Measurements from ENCODE around the gene FOXR1. TPM values are rescaled to one million over a fixed set of nuclear protein-coding genes. Genes with fewer than 3 reads are reported as not detected.
"Not testable (repeated sequence)": the region's sequence is repeated elsewhere in the genome, so short reads cannot be mapped to it uniquely, and the experiment has no call there.

The FOXR1 gene
- total and polyA plus RNA-seq, 7 donors, result not detected

GRCh38 chr11:119014209-119014924 lies 42.8 kb downstream of the FOXR1 start:
- no peaks in the 10 kb centered on the region for H3K27me3 ChIP-seq (ENCODE audit: insufficient read depth in 3 of 3, low read length in 2 of 3)
- no peak overlapping the region for H3K4me3 ChIP-seq
- ATAC-seq (no peak), DNase-seq (no peak)
- H3K4me1 ChIP-seq, result peaks cover 19% of the 10 kb centered on the region
- WGBS, 3 donors, result 84 to 93% (median 88%) methylated on average over 17 of the region's 17 CpGs
- no peaks in the 10 kb centered on the region for H3K9me3 ChIP-seq
- intact Hi-C loops (cut with DNase I), result loop anchor here (2.0 to 10.0 kb wide), 2 partner anchors 14 to 110 kb away; no protein-coding TSS in a partner anchor
- H3K27ac ChIP-seq, result no peak overlapping the region
- TF ChIP-seq CTCF (IDR thresholded peaks at IDR 0.05), result no peak
- H3K36me3 ChIP-seq (ENCODE audit: insufficient read depth in 1 of 2, low read depth in 1 of 2), result peaks cover 5 to 70% of the 10 kb centered on the region in 2 donors

- ATAC-seq (no peak), DNase-seq (no peak)
- peaks cover 26% of the 10 kb centered on the region for H3K4me1 ChIP-seq
- H3K4me3 ChIP-seq, result peak overlapping the region; percentile 88
- intact Hi-C loops (cut with DNase I), result loop anchor here (1.0 to 10.0 kb wide), 4 partner anchors 14 to 110 kb away; partner anchors contain the start of gene BCL9L (in 1 of the 2)
- 50 to 67% (median 54%) methylated on average over 8 of the region's 8 CpGs for WGBS, 3 donors
- H3K9me3 ChIP-seq, result no peaks in the 10 kb centered on the region
- peak; percentile 7 for TF ChIP-seq CTCF (IDR thresholded peaks at IDR 0.05)
- peaks cover 5 to 69% of the 10 kb centered on the region in 2 donors for H3K36me3 ChIP-seq (ENCODE audit: insufficient read depth in 1 of 2, low read depth in 1 of 2)
- H3K27me3 ChIP-seq (ENCODE audit: insufficient read depth in 3 of 3, low read length in 2 of 3), result no peaks in the 10 kb centered on the region
- peak overlapping the region; percentile 4 for H3K27ac ChIP-seq
These were observed 43.6 kb downstream of the FOXR1 start for GRCh38 chr11:119015054-119015611.

DNA sequence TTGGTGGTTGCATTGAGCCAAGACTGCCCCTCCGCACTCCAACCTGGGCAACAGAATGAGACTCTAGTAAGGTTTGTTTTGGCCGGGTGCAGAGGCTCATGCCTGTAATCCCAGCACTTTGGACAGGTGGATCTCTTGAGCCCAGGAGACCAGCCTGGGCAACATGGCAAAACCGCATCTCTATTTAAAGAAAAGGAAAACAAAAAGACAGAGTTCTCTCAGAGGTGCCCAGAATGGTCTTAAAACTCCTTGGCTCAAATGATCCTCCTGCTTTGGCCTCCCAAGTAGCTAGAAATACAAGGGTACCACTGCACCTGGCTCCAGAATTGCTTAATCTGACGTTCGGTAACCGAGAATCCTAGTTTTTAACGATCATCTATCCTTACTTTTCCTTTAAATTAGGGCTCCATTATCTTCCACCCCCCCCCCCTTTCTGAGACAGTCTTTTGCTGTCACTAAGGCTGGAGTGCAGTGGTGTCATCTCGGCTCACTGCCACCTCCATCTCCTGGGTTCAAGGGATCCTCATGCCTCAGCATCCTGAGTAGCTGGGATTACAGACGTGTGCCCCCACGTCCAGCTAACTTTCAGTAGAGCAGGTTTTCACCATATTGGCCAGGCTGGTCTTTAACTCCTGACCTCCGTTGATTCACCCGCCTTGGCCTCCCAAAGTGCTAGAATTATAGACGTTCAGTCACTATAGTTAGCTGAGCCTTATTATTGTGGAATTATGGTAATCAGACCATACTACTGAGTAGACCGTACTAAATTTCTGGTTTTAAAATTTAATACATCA lies 44.9 kb downstream of the FOXR1 start:
- WGBS, 3 donors, result 58 to 71% (median 61%) methylated on average over 14 of the region's 14 CpGs
- no peaks in the 10 kb centered on the region for H3K27me3 ChIP-seq (ENCODE audit: insufficient read depth in 3 of 3, low read length in 2 of 3)
- no peak for TF ChIP-seq CTCF (IDR thresholded peaks at IDR 0.05)
- no peak for DNase-seq
- H3K4me1 ChIP-seq, result peaks cover 37% of the 10 kb centered on the region
- H3K4me3 ChIP-seq, result peak overlapping the region; percentile 88
- H3K27ac ChIP-seq, result peak overlapping the region; percentile 94
- no peak for ATAC-seq
- intact Hi-C loops (cut with DNase I), result loop anchor here in 1 of 2 donors (5.0 to 10.0 kb wide), 2 partner anchors 89 to 112 kb away; partner anchors contain the start of gene BCL9L
- no peaks in the 10 kb centered on the region for H3K9me3 ChIP-seq
- H3K36me3 ChIP-seq (ENCODE audit: insufficient read depth in 1 of 2, low read depth in 1 of 2), result peaks cover 5 to 69% of the 10 kb centered on the region in 2 donors

GRCh38 chr11:119017377-119017776 lies 45.8 kb downstream of the FOXR1 start:
- H3K9me3 ChIP-seq; DNase-seq; ATAC-seq; H3K27me3 ChIP-seq (ENCODE audit: insufficient read depth in 3 of 3, low read length in 2 of 3): not testable (repeated sequence)
- peaks cover 42% of the 10 kb centered on the region for H3K4me1 ChIP-seq
- WGBS, 3 donors, result 2 to 3% (median 2%) methylated on average over 10 of the region's 10 CpGs
- H3K4me3 ChIP-seq, result peak overlapping the region; percentile 88
- intact Hi-C loops (cut with DNase I), result loop anchor here in 1 of 2 donors (5.0 to 10.0 kb wide), 2 partner anchors 90 to 113 kb away; partner anchors contain the start of gene BCL9L
- peak overlapping the region; percentile 94 for H3K27ac ChIP-seq
- peaks cover 5 to 69% of the 10 kb centered on the region in 2 donors for H3K36me3 ChIP-seq (ENCODE audit: insufficient read depth in 1 of 2, low read depth in 1 of 2)

All from psoas muscle (tissue), 8 donors.